GM12891 (cell line): ENCODE data around the gene MORF4L1.
"Not testable (repeated sequence)": the region's sequence is repeated elsewhere in the genome, so short reads cannot be mapped to it uniquely, and the experiment has no call there.

ENCODE experiments used
- DNase-seq: peaks from one replicate; pipeline ENCODE4 v3.0.0; 2011; ENCODE audit warnings: low spot score; ENCODE audit not compliant: insufficient read length
- FAIRE-seq: peaks from 2 replicates; lab custom pipeline; 2011; peaks lifted over from hg19 to GRCh38; lab: Jason Lieb, UNC
- PAX5 ChIP-seq: IDR thresholded peaks from 2 replicates; pipeline ENCODE4 v1.6.1; 2011; ENCODE audit warnings: low read length, moderate library complexity, mild to moderate bottlenecking; ENCODE audit not compliant: insufficient read depth, severe bottlenecking
- POLR2A ChIP-seq: IDR thresholded peaks from 2 replicates; pipeline ENCODE4 v1.6.1; 2011; ENCODE audit warnings: low read depth, low read length, control low read depth
- POLR2AphosphoS5 ChIP-seq: IDR thresholded peaks from 2 replicates; pipeline ENCODE4 v1.6.1; 2011; ENCODE audit warnings: low read depth, low read length, control low read depth
- POU2F2 ChIP-seq: IDR thresholded peaks from 2 replicates; pipeline ENCODE4 v1.6.1; 2011; ENCODE audit warnings: low read depth, mild to moderate bottlenecking, control low read depth, low read length, moderate library complexity
- SPI1 ChIP-seq: IDR thresholded peaks from 2 replicates; pipeline ENCODE4 v1.6.1; 2011; ENCODE audit warnings: low read depth, low read length, control low read depth
- TAF1 ChIP-seq: IDR thresholded peaks from 2 replicates; pipeline ENCODE4 v1.6.1; 2011; ENCODE audit warnings: low read depth, low read length, control low read depth

MORF4L1 gene

GRCh38 chr15:78879517-78880241, 7.0 kb downstream of the MORF4L1 start:
- DNase-seq, result no peak
- no peak for FAIRE-seq
- TF ChIP-seq TAF1 (no peak), SPI1 (no peak), POU2F2 (no peak), POLR2A (no peak), POLR2AphosphoS5 (no peak), PAX5 (no peak)

DNA sequence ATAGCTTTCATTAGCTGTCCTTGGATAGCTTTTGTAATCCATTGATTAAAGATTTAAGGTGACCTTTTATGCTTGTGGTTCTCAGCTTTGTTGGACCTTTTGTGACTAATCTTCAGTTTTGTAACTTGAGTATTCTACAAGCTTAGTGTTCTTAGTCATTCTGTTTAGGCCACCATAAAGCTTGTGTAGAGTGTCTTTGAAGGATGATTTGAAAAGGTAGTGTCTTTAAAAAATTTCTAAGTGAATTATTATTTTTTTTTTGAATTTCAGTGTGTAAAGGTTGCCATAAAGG, 7.5 kb downstream of the MORF4L1 start:
- TF ChIP-seq POLR2A (no peak), PAX5 (no peak), POLR2AphosphoS5 (no peak), POU2F2 (no peak), SPI1 (no peak), TAF1 (no peak)
- DNase-seq, result no peak
- no peak for FAIRE-seq

DNA sequence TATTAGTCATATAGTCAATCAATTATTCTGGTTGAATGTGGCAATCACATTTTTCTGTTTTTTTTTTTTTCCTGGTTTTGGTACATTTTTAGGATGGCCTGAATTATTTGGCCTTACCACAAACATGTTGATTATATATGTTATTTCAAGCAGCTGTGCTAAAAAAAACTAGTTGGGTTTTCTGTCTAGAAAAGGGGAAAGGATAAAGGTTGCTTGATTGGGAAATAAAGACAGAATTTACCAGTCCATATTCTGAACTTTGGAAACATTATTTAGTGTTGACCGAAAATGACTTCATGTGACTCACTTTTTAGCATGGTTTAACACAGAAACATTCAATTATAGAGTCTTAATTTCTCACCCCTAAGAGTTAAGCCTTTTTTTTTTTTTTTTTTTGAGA, 8.1 kb downstream of the MORF4L1 start:
- no peak for FAIRE-seq
- TF ChIP-seq PAX5 (no peak), TAF1 (no peak), SPI1 (no peak), POLR2A (no peak), POLR2AphosphoS5 (no peak), POU2F2 (no peak)
- no peak for DNase-seq

DNA sequence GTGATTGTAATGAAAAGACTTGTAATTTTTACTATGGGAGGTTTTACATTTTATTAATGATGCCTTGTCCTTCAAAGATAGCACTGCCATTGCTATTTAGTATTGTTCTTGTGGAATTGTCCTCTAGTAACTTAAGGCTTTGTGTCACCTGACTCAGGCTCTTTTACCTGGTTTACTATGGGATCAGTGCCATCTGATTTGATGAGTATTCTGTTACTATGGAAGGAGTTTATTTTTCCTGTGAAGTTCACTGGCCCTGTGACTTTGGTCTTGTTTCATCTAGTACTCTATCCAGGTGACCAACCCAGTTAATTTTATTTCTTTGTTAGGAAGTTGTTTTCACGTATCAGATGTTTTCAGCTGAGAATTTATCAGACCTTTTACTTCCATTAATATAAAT, 9.0 kb downstream of the MORF4L1 start:
- DNase-seq (no peak), FAIRE-seq (no peak)
- TF ChIP-seq POU2F2 (no peak), POLR2AphosphoS5 (no peak), TAF1 (no peak), PAX5 (no peak), POLR2A (no peak), SPI1 (no peak)

DNA sequence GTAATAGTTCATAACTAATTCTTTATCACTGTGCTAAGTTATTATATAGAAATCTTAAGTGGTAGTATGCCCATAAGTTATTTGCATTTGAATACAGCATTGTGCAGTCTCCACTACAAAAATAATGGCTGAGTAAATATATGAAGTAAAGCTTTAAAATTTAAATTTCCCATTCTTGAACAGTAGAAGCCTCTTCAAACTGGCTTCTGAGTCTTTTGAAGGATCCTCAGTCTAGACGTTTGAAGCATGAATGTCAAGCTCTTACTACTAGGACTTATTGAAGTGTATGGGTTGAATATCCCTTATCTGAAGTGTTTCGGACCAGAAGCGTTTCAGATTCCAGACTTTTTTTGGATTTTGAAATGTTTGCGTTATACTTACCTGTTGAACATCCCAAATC, 16.3 kb downstream of the MORF4L1 start:
- no peak for DNase-seq
- FAIRE-seq, result no peak
- no peak for TF ChIP-seq POLR2AphosphoS5
- no peak for TF ChIP-seq SPI1
- no peak for TF ChIP-seq PAX5
- TF ChIP-seq TAF1, result no peak
- no peak for TF ChIP-seq POU2F2
- no peak for TF ChIP-seq POLR2A

- DNase-seq (no peak), FAIRE-seq (no peak)
- TF ChIP-seq POLR2A (no peak), PAX5 (no peak), SPI1 (no peak), POLR2AphosphoS5 (no peak), TAF1 (no peak), POU2F2 (no peak)
These were observed 20.8 kb downstream of the MORF4L1 start for GRCh38 chr15:78893538-78893937.

- TF ChIP-seq POLR2AphosphoS5, result no peak
- TF ChIP-seq SPI1, result no peak
- no peak for TF ChIP-seq PAX5
- TF ChIP-seq TAF1, result no peak
- no peak for TF ChIP-seq POLR2A
- no peak for TF ChIP-seq POU2F2
- FAIRE-seq (no peak), DNase-seq (no peak)
These were observed 22.8 kb downstream of the MORF4L1 start for GRCh38 chr15:78895471-78895870.

DNA sequence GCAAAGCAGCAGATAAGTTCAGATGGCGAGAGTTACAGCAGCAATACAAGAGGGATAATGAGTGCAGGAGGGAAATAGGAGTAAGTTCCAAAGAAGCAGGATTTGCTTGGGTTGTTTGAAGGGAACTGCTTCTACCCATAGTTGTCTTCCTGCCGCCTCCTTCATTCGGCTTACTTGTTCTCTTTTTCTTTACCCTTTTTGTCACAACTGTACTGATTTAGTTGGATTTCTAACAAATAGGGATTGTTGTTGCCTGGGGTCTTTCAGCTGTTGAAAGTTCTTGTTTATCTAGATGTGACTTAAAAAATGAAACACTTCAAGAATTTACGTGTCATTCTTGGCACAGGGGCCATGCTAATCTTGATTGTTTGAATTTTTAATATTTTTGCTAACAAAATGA, 25.9 kb downstream of the MORF4L1 start:
- no peak for FAIRE-seq

DNA sequence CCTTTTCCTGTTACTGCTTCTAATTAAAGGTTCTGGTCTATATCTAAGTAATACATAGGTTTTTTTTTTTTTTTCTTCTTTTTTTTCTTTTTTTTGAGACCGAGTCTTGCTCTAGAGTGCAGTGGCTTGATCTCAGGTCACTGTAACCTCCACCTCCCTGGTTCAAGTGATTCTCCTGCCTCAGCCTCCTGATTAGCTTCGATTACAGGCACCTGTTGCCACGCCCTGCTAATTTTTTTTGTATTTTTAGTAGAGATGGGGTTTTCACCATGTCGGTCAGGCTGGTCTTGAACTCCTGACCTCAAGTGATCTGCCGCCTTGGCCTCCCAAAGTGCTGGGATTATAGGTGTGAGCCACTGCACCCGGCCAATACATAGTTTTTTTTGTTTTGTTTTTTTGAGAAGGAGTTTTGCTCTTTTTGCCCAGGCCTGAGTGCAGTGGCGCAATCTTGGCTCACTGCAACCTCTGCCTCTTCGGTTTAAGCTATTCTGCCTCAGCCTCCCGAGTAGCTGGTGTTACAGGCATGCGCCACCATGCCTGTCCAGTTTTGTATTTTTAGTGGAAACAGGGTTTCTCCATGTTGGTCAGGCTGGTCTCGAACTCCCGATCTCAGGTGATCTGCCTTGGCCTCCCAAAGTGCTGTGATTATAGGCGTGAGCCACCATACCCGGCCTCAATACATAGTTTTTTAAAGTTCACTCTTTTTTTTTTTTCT, 28.3 kb downstream of the MORF4L1 start:
- DNase-seq, FAIRE-seq: not testable (repeated sequence)

More for the DNA sequence above, 25.9 kb downstream of the MORF4L1 start:
- no peak for DNase-seq
- TF ChIP-seq POLR2A (0 out of 2 replicates have a peak, but pooled peaks have one; percentile 21), TAF1 (no peak)

DNA sequence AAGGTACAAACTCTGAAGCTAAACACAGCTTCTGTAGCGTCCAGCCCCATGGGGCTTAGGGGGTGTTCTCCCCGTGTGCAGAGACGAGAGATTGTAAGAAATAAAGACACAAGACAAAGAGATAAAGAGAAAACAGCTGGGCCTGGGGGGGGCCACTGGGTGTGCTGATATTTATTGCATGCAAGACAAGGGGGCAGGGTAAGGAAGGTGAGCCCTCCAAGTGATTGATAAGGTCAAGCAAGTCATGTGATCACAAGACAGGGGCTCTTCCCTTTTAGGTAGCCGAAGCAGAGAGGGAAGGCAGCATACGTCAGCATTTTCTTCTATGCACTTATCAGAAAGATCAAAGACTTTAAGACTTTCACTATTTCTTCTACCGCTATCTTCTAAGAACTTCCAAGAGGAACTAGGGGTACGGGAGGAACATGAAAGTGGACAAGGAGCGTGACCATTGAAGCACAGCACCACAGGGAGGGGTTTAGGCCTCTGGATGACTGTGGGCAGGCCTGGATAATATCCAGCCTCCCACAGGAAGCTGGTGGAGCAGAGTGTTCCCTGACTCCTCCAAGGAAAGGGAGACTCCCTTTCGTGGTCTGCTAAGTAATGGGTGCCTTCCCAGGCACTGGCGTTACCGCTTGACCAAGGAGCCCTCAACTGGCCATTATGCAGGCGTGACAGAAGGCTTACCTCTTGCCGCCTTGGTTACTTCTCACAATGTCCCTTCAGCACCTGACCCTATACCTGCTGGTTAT, 29.8 kb downstream of the MORF4L1 start:
- peak; percentile 40; the same call in 1 of the 2 replicates for TF ChIP-seq POLR2AphosphoS5
- not testable (repeated sequence) for FAIRE-seq, DNase-seq
